GM18519 (cell line): ENCODE results near the gene KCNH6.

Source experiments
- ATAC-seq: cut with Tn5 transposase; IDR thresholded peaks from one replicate; pipeline ENCODE4 v1.9.1; 2021; ENCODE audit warnings: mild to moderate bottlenecking, moderate library complexity; ENCODE audit not compliant: unreplicated experiment, low FRiP score

The KCNH6 gene

DNA sequence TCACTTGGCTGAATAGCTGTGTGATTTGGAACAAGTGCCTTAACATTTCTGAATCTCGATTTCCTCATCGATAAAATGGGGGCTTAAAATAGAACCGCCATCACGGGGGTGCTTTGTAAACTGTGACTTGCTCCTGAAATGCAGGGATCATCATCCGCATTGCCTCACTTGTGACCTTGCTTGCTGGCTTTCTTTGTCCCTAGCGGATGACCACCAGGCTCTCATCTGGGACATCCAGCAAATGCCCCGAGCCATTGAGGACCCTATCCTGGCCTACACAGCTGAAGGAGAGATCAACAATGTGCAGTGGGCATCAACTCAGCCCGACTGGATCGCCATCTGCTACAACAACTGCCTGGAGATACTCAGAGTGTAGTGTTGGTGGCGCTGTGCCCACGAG is 65.6 kb downstream of the KCNH6 start:
- ATAC-seq: no peak

DNA sequence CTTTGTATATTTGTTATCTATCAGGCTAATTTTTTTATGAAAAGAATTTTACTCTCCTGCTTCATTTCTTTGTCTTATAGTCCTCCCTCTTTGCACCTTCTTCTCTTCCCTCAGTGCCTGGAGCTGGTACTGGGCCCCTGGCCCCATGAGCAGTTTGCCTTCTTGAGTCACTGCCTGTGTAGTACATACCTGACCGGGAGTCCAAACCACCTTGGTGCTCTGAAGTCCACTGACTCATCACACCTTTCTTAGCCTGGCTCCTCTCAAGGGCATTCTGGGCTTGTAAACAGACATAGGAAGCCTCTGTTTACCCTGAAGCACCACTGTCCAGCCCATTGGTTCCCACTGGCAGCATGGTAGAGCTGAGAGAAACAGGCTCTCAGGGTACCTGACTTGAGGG is 66.5 kb downstream of the KCNH6 start:
- no peak for ATAC-seq

- ATAC-seq: no peak
Measured at GRCh38 chr17:63592797-63593196, 69.6 kb downstream of the KCNH6 start.

DNA sequence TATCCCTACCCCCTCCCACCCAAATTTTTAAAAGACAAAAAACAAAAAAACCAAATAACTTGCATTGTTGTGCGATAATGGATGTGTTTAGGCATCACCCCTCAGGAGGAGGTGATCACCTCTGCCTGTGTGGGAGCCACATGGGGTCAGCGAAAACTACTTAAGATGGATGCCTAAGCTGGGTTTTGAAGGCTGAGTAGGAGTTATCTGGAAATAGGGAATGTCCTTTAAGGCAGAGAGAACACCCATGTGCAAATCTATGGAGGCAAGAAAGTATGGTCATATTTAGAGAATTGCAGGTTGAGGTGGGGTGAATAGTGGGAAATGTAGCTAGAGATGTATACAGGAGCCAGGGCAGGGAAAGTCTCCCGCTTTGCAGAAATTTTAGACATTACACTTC is 72.0 kb downstream of the KCNH6 start:
- no peak for ATAC-seq
